HUES48 (cell line): ENCODE data around the gene GDPD1.
A peak's percentile ranks its signal among the peaks of the same experiment; 100 is the strongest.
"Not testable (repeated sequence)": the region's sequence is repeated elsewhere in the genome, so short reads cannot be mapped to it uniquely, and the experiment has no call there.

ENCODE experiments used
- H3K27ac ChIP-seq: one replicate; pipeline ENCODE4 v1.7.0; 2013; ENCODE audit warnings: low read depth, low read length, inconsistent platforms
- H3K27me3 ChIP-seq: 2 replicates; pipeline ENCODE4 v1.6.1; 2013; ENCODE audit warnings: mild to moderate bottlenecking, low read length; ENCODE audit not compliant: control insufficient read depth, insufficient read depth
- H3K36me3 ChIP-seq: 2 replicates; pipeline ENCODE4 v1.6.1; 2013; ENCODE audit warnings: low read length; ENCODE audit not compliant: control insufficient read depth, insufficient read depth
- H3K4me1 ChIP-seq: 2 replicates; pipeline ENCODE4 v1.6.1; 2013; ENCODE audit warnings: mild to moderate bottlenecking, low read length; ENCODE audit not compliant: control insufficient read depth, insufficient read depth
- H3K4me3 ChIP-seq: 2 replicates; pipeline ENCODE4 v1.5.1; 2013; ENCODE audit warnings: mild to moderate bottlenecking, low read depth, low read length
- H3K9ac ChIP-seq: 2 replicates; pipeline ENCODE4 v1.6.1; 2013; ENCODE audit warnings: mild to moderate bottlenecking, low read depth, low read length, moderate library complexity
- H3K9me3 ChIP-seq: 2 replicates; pipeline ENCODE4 v1.6.1; 2013; ENCODE audit warnings: low read length; ENCODE audit not compliant: control insufficient read depth, insufficient read depth

The GDPD1 gene

DNA sequence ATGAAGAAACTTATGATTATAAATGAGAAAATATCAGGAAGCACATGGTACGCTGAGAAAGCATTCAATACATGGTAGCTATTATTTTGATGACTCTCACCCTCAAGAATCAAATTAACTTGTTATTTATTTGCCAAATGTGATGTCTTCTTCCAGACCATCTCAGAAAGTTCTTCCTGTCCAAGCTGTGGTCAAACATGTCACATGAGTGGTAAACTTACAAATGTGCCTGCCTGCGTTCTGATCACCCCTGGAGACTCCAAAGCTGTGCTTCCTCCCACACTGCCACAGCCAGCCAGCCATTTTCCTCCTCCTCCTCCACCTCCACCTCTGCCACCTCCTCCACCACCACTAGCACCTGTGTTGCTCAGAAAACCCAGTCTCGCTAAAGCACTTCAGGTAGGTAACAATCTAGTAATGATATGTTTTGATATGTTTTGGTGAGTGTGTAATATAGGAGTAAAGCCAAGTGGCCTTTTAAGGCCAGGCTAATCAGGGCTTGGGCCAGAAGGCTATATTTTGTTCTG lies 26.9 kb upstream of the GDPD1 start:
- no peak overlapping the region for H3K9ac ChIP-seq
- H3K27ac ChIP-seq = no peak overlapping the region
- no peaks in the 10 kb centered on the region for H3K4me1 ChIP-seq
- H3K36me3 ChIP-seq = peaks cover 79% of the 10 kb centered on the region
- no peaks in the 10 kb centered on the region for H3K27me3 ChIP-seq
- no peaks in the 10 kb centered on the region for H3K9me3 ChIP-seq
- H3K4me3 ChIP-seq = no peak overlapping the region

GRCh38 chr17:59199398-59199797 lies 20.9 kb upstream of the GDPD1 start:
- no peaks in the 10 kb centered on the region for H3K4me1 ChIP-seq
- peaks cover 79% of the 10 kb centered on the region for H3K36me3 ChIP-seq
- H3K27ac ChIP-seq = no peak overlapping the region
- H3K27me3 ChIP-seq = no peaks in the 10 kb centered on the region
- H3K9ac ChIP-seq = no peak overlapping the region
- H3K9me3 ChIP-seq = no peaks in the 10 kb centered on the region
- H3K4me3 ChIP-seq = no peak overlapping the region

GRCh38 chr17:59202320-59202719 lies 18.0 kb upstream of the GDPD1 start:
- no peaks in the 10 kb centered on the region for H3K4me1 ChIP-seq
- no peak overlapping the region for H3K27ac ChIP-seq
- H3K27me3 ChIP-seq = no peaks in the 10 kb centered on the region
- no peak overlapping the region for H3K4me3 ChIP-seq
- no peaks in the 10 kb centered on the region for H3K9me3 ChIP-seq
- H3K9ac ChIP-seq = no peak overlapping the region
- H3K36me3 ChIP-seq = peaks cover 54% of the 10 kb centered on the region

- Histone ChIP-seq H3K4me3 (no peak overlapping the region), H3K9ac (no peak overlapping the region), H3K36me3 (peaks cover 8% of the 10 kb centered on the region; the same call in 1 of the 2 replicates), H3K9me3 (no peaks in the 10 kb centered on the region), H3K27me3 (no peaks in the 10 kb centered on the region), H3K27ac (no peak overlapping the region), H3K4me1 (peaks cover 5% of the 10 kb centered on the region)
Measured at GRCh38 chr17:59219370-59219769, 941 bp upstream of the GDPD1 start.

- Histone ChIP-seq H3K4me1 (peaks cover 5% of the 10 kb centered on the region), H3K9ac (0 out of 2 replicates have a peak overlapping the region, but pooled peaks have one; percentile 1), H3K27ac (peak overlapping the region; percentile 37), H3K36me3 (peaks cover 2% of the 10 kb centered on the region; the same call in 1 of the 2 replicates), H3K27me3 (no peaks in the 10 kb centered on the region), H3K9me3 (no peaks in the 10 kb centered on the region), H3K4me3 (peak overlapping the region; percentile 87)
Measured at GRCh38 chr17:59219992-59220327, 351 bp upstream of the GDPD1 start.

DNA sequence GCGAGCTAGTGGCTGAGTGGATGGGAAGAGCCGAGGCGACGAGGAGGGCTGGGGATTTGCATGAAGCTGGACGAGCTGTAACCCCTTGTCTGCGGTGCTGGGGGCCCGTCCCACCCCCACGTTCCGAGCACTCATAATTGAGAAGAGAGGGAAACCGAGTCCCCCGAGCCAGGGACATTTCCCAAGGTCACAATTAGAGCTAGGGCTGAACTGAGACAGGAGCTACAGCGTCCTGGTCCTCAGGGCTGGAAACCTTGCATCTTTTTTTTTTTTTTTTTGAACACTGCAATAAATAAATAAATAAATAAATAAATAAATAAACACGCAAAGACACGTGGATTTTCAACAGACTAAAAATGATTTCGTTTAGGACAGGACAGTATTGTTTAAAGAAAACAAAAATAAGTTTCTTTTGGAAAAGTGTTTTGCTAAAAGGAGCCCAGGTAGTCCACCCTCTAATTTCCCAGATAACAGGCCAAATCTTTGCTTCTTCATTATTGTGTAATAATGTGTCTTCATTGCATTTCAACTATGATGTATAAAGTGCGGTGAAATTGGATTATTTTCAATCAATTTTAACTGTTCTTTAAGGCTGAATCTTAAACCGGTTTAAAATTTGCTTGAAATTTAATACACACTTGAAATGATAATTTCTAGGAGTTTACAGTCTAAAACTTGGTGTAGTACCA lies 992 bp downstream of the GDPD1 start:
- H3K4me3 ChIP-seq = peak overlapping the region; percentile 87
- H3K27me3 ChIP-seq = no peaks in the 10 kb centered on the region
- no peaks in the 10 kb centered on the region for H3K9me3 ChIP-seq
- peak overlapping the region; percentile 68 for H3K9ac ChIP-seq
- H3K4me1 ChIP-seq = peaks cover 5% of the 10 kb centered on the region
- peak overlapping the region; percentile 83 for H3K27ac ChIP-seq
- H3K36me3 ChIP-seq = no peaks in the 10 kb centered on the region

DNA sequence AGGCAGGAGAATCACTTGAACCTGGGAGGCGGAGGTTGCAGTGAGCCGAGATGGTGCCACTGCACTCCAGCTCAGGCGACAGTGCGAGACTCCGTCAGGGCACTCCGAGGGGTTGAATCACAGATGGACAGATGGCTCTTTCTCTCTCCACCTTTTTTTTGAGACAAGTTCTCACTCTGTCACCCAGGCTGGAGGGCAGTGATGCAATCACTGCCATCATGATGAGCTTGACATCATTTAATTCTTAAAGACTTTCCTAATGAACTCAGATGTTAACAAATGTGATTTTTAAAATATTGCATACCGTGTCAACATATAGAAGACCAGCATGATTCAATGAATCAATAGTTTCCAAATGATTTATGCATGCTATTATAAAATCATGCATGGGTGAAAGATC lies 3.5 kb downstream of the GDPD1 start:
- no peaks in the 10 kb centered on the region for H3K36me3 ChIP-seq
- peaks cover 5% of the 10 kb centered on the region for H3K4me1 ChIP-seq
- H3K4me3 ChIP-seq = no peak overlapping the region
- H3K9ac ChIP-seq = no peak overlapping the region
- H3K27me3 ChIP-seq = no peaks in the 10 kb centered on the region
- H3K9me3 ChIP-seq = no peaks in the 10 kb centered on the region
- H3K27ac ChIP-seq = no peak overlapping the region

GRCh38 chr17:59228588-59228987 lies 8.3 kb downstream of the GDPD1 start:
- not testable (repeated sequence) for H3K9ac ChIP-seq, H3K27me3 ChIP-seq, H3K4me1 ChIP-seq, H3K36me3 ChIP-seq, H3K9me3 ChIP-seq, H3K4me3 ChIP-seq, H3K27ac ChIP-seq

DNA sequence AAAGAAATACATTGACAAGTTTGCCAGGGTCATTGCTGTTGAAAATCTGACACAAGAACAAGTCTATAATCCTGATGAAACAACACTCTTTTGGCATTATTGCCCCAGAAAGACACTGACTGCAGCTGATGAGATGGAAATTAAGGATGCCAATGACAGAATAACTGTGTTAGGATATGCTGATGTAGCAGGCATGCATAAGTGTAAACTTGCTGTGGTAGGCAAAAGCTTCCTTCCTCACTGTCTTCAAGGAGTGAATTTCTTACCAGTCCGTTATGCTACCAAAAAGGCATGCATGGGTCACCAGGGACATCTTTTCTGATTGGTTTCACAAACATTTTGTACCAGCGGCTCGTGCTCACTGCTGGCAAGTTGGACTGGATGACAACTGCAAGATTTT lies 10.5 kb downstream of the GDPD1 start:
- no peak overlapping the region for H3K4me3 ChIP-seq
- H3K36me3 ChIP-seq = no peaks in the 10 kb centered on the region

GRCh38 chr17:59234631-59235030 lies 14.3 kb downstream of the GDPD1 start:
- Histone ChIP-seq H3K36me3 (no peaks in the 10 kb centered on the region), H3K27ac (no peak overlapping the region), H3K27me3 (no peaks in the 10 kb centered on the region), H3K9me3 (no peaks in the 10 kb centered on the region), H3K4me1 (no peaks in the 10 kb centered on the region), H3K9ac (no peak overlapping the region), H3K4me3 (no peak overlapping the region)

More for the DNA sequence above, 10.5 kb downstream of the GDPD1 start:
- Histone ChIP-seq H3K27me3 (no peaks in the 10 kb centered on the region), H3K4me1 (no peaks in the 10 kb centered on the region), H3K27ac (no peak overlapping the region), H3K9me3 (no peaks in the 10 kb centered on the region), H3K9ac (no peak overlapping the region)

- Histone ChIP-seq H3K36me3 (no peaks in the 10 kb centered on the region), H3K9ac (no peak overlapping the region), H3K27me3 (no peaks in the 10 kb centered on the region), H3K4me3 (no peak overlapping the region), H3K9me3 (no peaks in the 10 kb centered on the region), H3K4me1 (no peaks in the 10 kb centered on the region), H3K27ac (no peak overlapping the region)
Measured at GRCh38 chr17:59238906-59239305, 18.6 kb downstream of the GDPD1 start.
